Left ventricle myocardium inferior (tissue), 1 donor: Measurements from ENCODE around the gene RNU6-9. TPM values are rescaled to one million over a fixed set of nuclear protein-coding genes. Genes with fewer than 3 reads are reported as not detected.

ENCODE experiments used
- DNase-seq: peaks from one replicate; pipeline ENCODE4 v3.0.0-alpha.2; 2020
- H3K27ac ChIP-seq: fragments of 200-600 bp; replicated peaks from 2 replicates; pipeline ENCODE4 v1.8.0; 2021
- H3K27me3 ChIP-seq: fragments of 200-600 bp; 2 replicates; pipeline ENCODE4 v1.8.0; 2021; ENCODE audit warnings: low read depth
- H3K36me3 ChIP-seq: fragments of 200-600 bp; 2 replicates; pipeline ENCODE4 v1.8.0; 2021
- H3K4me1 ChIP-seq: fragments of 200-600 bp; 2 replicates; pipeline ENCODE4 v1.8.0; 2021
- H3K4me3 ChIP-seq: fragments of 200-600 bp; 2 replicates; pipeline ENCODE4 v1.8.0; 2021; ENCODE audit warnings: mild to moderate bottlenecking, moderate library complexity
- H3K9me3 ChIP-seq: fragments of 200-600 bp; replicated peaks from 2 replicates; pipeline ENCODE4 v1.8.0; 2021
- intact Hi-C: fragments of 100-400 bp; cut with micrococcal nuclease; formaldehyde crosslinking; loops from one replicate; pipeline ENCODE4 v1.11.0; 2022
- total RNA-seq: library from RNA; stranded (reverse); fragmentation: NEBNext Ultra II Directional; extraction: Animal tissue kit (Norgen Biotek cat#: 25700); gene quantifications from one replicate; pipeline ENCODE4 v1.2.1, GENCODE V29; 2021
- TF ChIP-seq, protein P1 (sequence below): fragments of 200-600 bp; IDR thresholded peaks from 2 replicates; pipeline ENCODE4 v1.8.0; 2021; ENCODE audit warnings: antibody characterized with exemption, mild to moderate bottlenecking, borderline replicate concordance
- donor health status: DM: no; HTN: yes; CAD: no; lungs with severe emphysema.

The RNU6-9 gene
- total RNA-seq, 1 donor from 2014 or later: not detected

DNA sequence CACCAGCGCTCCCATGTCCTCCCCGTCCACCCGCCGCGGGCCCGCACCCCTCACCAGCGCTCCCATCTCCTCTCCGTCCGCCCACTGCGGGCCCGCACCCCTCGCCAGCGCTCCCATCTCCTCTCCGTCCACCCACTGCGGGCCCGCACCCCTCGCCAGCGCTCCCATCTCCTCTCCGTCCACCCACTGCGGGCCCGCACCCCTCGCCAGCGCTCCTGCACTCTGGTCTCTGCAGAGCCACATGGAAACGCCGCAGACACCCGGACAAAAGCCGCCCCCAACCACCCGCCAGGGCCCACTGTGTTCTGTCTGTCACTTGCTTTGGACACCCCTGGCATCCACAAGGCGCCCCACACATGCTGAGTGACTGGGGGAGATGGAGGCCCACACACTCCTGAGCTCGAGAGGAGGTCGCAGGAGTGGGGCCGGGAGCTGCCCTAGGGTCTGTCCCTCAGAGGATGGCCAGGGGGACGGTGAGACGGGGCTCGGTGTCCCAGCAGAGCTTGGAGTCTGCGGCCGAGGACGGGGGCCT, 26.4 kb upstream of the RNU6-9 start:
- Histone ChIP-seq H3K36me3 (peaks cover 10% of the 10 kb centered on the region), H3K4me3 (no peak overlapping the region), H3K4me1 (peaks cover 51% of the 10 kb centered on the region), H3K9me3 (no peaks in the 10 kb centered on the region), H3K27ac (no peak overlapping the region), H3K27me3 (peaks cover 9% of the 10 kb centered on the region)
- TF ChIP-seq, protein P1, sequence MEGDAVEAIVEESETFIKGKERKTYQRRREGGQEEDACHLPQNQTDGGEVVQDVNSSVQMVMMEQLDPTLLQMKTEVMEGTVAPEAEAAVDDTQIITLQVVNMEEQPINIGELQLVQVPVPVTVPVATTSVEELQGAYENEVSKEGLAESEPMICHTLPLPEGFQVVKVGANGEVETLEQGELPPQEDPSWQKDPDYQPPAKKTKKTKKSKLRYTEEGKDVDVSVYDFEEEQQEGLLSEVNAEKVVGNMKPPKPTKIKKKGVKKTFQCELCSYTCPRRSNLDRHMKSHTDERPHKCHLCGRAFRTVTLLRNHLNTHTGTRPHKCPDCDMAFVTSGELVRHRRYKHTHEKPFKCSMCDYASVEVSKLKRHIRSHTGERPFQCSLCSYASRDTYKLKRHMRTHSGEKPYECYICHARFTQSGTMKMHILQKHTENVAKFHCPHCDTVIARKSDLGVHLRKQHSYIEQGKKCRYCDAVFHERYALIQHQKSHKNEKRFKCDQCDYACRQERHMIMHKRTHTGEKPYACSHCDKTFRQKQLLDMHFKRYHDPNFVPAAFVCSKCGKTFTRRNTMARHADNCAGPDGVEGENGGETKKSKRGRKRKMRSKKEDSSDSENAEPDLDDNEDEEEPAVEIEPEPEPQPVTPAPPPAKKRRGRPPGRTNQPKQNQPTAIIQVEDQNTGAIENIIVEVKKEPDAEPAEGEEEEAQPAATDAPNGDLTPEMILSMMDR: no peak
- no peak for DNase-seq
- intact Hi-C loops: no loop called here

- no peaks in the 10 kb centered on the region for H3K9me3 ChIP-seq
- DNase-seq: no peak
- H3K4me3 ChIP-seq: no peak overlapping the region
- TF ChIP-seq, protein P1: no peak
- intact Hi-C loops: no loop called here
- peaks cover 56% of the 10 kb centered on the region for H3K4me1 ChIP-seq
- peaks cover 10% of the 10 kb centered on the region for H3K36me3 ChIP-seq
- peaks cover 8% of the 10 kb centered on the region for H3K27me3 ChIP-seq
- H3K27ac ChIP-seq: no peak overlapping the region
These were observed 25.9 kb upstream of the RNU6-9 start for GRCh38 chr19:867301-867793.

DNA sequence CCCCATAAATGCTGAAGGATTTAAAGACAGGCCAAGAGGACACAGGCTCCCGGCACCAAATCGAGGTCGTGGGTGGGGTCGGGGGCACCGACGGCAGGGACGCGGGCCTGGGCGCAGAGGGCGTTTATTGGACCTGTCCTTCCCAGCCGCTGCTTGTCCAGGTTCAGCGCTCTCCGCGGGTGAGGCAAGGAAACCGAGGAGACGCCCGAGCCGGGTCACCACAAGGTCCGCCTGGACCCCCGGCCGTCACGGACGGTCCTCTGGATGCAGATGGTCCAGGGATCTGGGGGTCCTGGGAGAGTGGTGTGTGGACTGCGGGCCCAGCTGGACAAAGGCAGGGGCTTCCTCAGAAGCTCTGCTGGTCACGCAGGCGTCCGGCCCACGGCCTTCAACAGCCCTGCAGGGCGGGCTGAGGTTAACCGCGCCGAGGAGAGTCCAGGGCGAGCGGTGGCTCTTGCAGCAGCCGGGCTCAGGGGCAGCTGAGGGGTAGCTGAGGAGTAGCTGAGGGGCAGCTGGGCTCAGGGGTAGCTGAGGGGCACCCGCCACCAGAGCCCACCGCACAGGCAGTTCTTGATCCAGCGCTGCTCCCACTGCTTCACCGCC, 25.3 kb upstream of the RNU6-9 start:
- Histone ChIP-seq H3K27ac (no peak overlapping the region), H3K27me3 (peaks cover 6% of the 10 kb centered on the region), H3K36me3 (peaks cover 10% of the 10 kb centered on the region), H3K9me3 (no peaks in the 10 kb centered on the region), H3K4me1 (peaks cover 54% of the 10 kb centered on the region), H3K4me3 (no peak overlapping the region)
- intact Hi-C loops: no loop called here
- no peak for DNase-seq
- TF ChIP-seq, protein P1: no peak

DNA sequence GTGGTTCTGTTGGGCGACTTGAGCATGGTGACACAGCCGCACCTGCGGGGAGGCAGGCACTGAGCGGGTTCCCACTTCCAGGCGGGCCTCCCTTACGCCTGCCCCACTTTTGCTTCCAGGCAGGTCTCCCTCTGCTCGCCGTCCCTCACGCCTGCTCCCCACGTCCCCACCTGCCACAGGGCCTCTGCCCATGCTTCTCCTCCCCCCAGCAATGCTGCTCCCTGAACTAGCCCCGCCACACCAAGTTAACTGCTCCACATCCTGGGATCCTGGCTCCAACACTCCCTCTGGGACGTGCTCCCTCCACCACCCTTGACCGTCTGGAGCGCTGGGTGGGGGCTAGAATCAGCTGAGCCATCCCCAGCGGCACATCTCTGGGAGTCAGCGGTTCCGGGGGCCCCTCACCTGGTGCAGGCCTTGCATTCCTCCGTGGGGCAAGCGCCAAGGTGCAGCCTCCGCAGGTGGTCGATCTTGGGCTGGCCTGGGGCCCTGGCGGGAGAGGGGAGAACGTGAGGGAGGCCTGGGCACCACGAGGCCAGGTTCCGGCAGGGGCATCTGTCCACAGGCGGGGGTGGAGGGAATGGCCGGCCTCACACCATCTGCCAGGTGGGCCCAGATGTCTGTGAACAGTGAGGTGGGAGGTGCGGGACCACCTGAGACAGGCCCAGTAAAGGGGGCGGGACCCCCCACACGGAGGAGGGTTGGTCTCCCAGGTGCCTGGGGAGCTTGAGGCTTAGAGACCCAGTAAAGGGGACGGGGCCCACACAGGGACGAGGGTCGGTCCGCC, 24.6 kb upstream of the RNU6-9 start:
- no peak for DNase-seq
- Histone ChIP-seq H3K4me3 (no peak overlapping the region), H3K27me3 (no peaks in the 10 kb centered on the region), H3K27ac (peak overlapping the region; percentile 60), H3K4me1 (peaks cover 47% of the 10 kb centered on the region), H3K9me3 (no peaks in the 10 kb centered on the region), H3K36me3 (peaks cover 14% of the 10 kb centered on the region)
- intact Hi-C loops: no loop called here
- TF ChIP-seq, protein P1: no peak

- TF ChIP-seq, protein P1: no peak
- peaks cover 41% of the 10 kb centered on the region for H3K4me1 ChIP-seq
- intact Hi-C loops: no loop called here
- no peaks in the 10 kb centered on the region for H3K9me3 ChIP-seq
- no peaks in the 10 kb centered on the region for H3K27me3 ChIP-seq
- no peak overlapping the region for H3K4me3 ChIP-seq
- H3K27ac ChIP-seq: peak overlapping the region; percentile 60
- peak; percentile 66 for DNase-seq
- H3K36me3 ChIP-seq: peaks cover 18% of the 10 kb centered on the region
These were observed 23.8 kb upstream of the RNU6-9 start for GRCh38 chr19:869245-870177.
